GM12891 (cell line): ENCODE results near the gene FSD2.

Source experiments
- POLR2A ChIP-seq: IDR thresholded peaks from 2 replicates; pipeline ENCODE4 v1.6.1; 2011; ENCODE audit warnings: low read depth, low read length, control low read depth
- POLR2AphosphoS5 ChIP-seq: IDR thresholded peaks from 2 replicates; pipeline ENCODE4 v1.6.1; 2011; ENCODE audit warnings: low read depth, low read length, control low read depth

DNA sequence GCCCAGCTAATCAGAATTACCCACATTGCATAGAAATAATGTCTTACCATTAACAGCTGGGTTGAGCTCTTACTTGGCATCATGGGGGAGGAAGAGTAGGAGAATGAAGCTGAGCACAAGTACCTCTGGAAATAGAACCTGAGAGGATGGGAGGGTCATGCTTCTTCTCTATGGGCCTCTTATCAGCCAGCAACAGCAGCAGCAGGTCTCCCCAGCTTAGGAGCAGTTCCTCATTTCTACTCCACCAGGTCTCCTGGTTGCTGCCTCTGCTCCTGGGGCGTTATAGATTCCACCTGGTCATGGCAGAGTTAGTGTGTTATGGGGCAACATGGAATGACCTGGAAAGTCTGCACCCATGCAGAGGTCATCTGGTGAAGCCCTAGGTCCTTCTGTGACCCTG, 3.4 kb downstream of the FSD2 start:
- TF ChIP-seq POLR2AphosphoS5 (no peak), POLR2A (no peak)
